Thoracic aorta (tissue), 2 donors: ENCODE results near the gene TPSAB1. TPM values are rescaled to one million over a fixed set of nuclear protein-coding genes. Genes with fewer than 3 reads are reported as not detected.

Source experiments
- ATAC-seq: fragments of 150-250 bp; one replicate; pipeline ENCODE4 v1.8.0; 2017; ENCODE audit warnings: low read depth; ENCODE audit not compliant: insufficient number of reproducible peaks, low FRiP score
- DNase-seq: peaks from one replicate; pipeline ENCODE4 v3.0.0-alpha.2; 2020; ENCODE audit warnings: low spot score
- H3K27ac ChIP-seq, 2 donors: fragments of 200-600 bp; sonication (generic); 1 replicate in 1 of 2; 2 replicates in 1 of 2; pipeline ENCODE4 v1.5.1; 2016; ENCODE audit warnings: mild to moderate bottlenecking in 2 of 2, moderate library complexity in 2 of 2
- H3K27me3 ChIP-seq: fragments of 200-600 bp; sonication (generic); replicated peaks from 2 replicates; pipeline ENCODE4 v1.6.0; 2016; ENCODE audit warnings: mild to moderate bottlenecking; ENCODE audit not compliant: insufficient read depth
- H3K36me3 ChIP-seq: fragments of 200-600 bp; sonication (generic); one replicate; pipeline ENCODE4 v1.5.1; 2016
- H3K4me1 ChIP-seq, 2 donors: fragments of 200-600 bp; sonication (generic); 1 replicate in 1 of 2; 2 replicates in 1 of 2; pipeline versions ENCODE4 v1.5.1 to v1.6.0; 2016; ENCODE audit warnings: low read depth in 2 of 2, mild to moderate bottlenecking in 1 of 2; ENCODE audit not compliant: control insufficient read depth in 1 of 2
- H3K4me3 ChIP-seq: fragments of 200-600 bp; sonication (generic); 2 replicates; pipeline ENCODE4 v1.5.1; 2016; ENCODE audit warnings: mild to moderate bottlenecking
- H3K9me3 ChIP-seq: fragments of 200-600 bp; sonication (generic); 2 replicates; pipeline ENCODE4 v1.5.1; 2016
- CTCF ChIP-seq: fragments of 200-600 bp; sonication (generic); IDR thresholded peaks from one replicate; pipeline ENCODE4 v1.5.1; 2019; ENCODE audit warnings: antibody characterized with exemption
- total RNA-seq, 2 donors: library from RNA; depleted of rRNA; stranded (reverse); fragments of >200 nt; gene quantifications; one replicate each; pipeline versions ENCODE4 v1.1.0 to v1.2.3, GENCODE V29; 2016

Gene TPSAB1
- total RNA-seq, 2 donors from 2014 or later: 26.0 to 164 TPM

GRCh38 chr16:1279945-1280589 lies 39.6 kb downstream of the TPSAB1 start:
- no peaks in the 10 kb centered on the region for H3K27me3 ChIP-seq
- no peaks in the 10 kb centered on the region for H3K9me3 ChIP-seq
- H3K27ac ChIP-seq: no peak overlapping the region
- no peak overlapping the region for H3K4me3 ChIP-seq
- DNase-seq: no peak
- ATAC-seq: no peak
- no peak for TF ChIP-seq CTCF
- H3K36me3 ChIP-seq: no peaks in the 10 kb centered on the region
- H3K4me1 ChIP-seq: no peaks in the 10 kb centered on the region

- Histone ChIP-seq H3K4me1 (no peaks in the 10 kb centered on the region), H3K27ac (no peak overlapping the region), H3K4me3 (no peak overlapping the region), H3K27me3 (no peaks in the 10 kb centered on the region), H3K36me3 (no peaks in the 10 kb centered on the region), H3K9me3 (no peaks in the 10 kb centered on the region)
- ATAC-seq (no peak), DNase-seq (no peak)
- no peak for TF ChIP-seq CTCF
Measured at GRCh38 chr16:1280783-1281182, 40.3 kb downstream of the TPSAB1 start.

- H3K9me3 ChIP-seq: no peaks in the 10 kb centered on the region
- ATAC-seq: no peak
- H3K4me1 ChIP-seq: no peaks in the 10 kb centered on the region
- H3K27ac ChIP-seq: no peak overlapping the region
- TF ChIP-seq CTCF: no peak
- no peaks in the 10 kb centered on the region for H3K27me3 ChIP-seq
- DNase-seq: no peak
- no peaks in the 10 kb centered on the region for H3K36me3 ChIP-seq
- no peak overlapping the region for H3K4me3 ChIP-seq
Measured at GRCh38 chr16:1281517-1281916, 41.0 kb downstream of the TPSAB1 start.

GRCh38 chr16:1282324-1282973 lies 41.9 kb downstream of the TPSAB1 start:
- Histone ChIP-seq H3K27ac (no peak overlapping the region), H3K4me1 (no peaks in the 10 kb centered on the region), H3K27me3 (no peaks in the 10 kb centered on the region), H3K36me3 (no peaks in the 10 kb centered on the region), H3K9me3 (no peaks in the 10 kb centered on the region), H3K4me3 (no peak overlapping the region)
- no peak for DNase-seq
- ATAC-seq: no peak
- no peak for TF ChIP-seq CTCF

- ATAC-seq: no peak
Measured at GRCh38 chr16:1283296-1283695, 42.8 kb downstream of the TPSAB1 start.

More at GRCh38 chr16:1283296-1283695, 42.8 kb downstream of the TPSAB1 start:
- no peaks in the 10 kb centered on the region for H3K27me3 ChIP-seq
- no peak for TF ChIP-seq CTCF
- no peak overlapping the region for H3K4me3 ChIP-seq
- H3K9me3 ChIP-seq: no peaks in the 10 kb centered on the region
- no peaks in the 10 kb centered on the region for H3K4me1 ChIP-seq
- no peak for DNase-seq
- H3K36me3 ChIP-seq: no peaks in the 10 kb centered on the region
- H3K27ac ChIP-seq: no peak overlapping the region
